ENCODE results near the gene SEC16A.

The SEC16A gene, protein sequence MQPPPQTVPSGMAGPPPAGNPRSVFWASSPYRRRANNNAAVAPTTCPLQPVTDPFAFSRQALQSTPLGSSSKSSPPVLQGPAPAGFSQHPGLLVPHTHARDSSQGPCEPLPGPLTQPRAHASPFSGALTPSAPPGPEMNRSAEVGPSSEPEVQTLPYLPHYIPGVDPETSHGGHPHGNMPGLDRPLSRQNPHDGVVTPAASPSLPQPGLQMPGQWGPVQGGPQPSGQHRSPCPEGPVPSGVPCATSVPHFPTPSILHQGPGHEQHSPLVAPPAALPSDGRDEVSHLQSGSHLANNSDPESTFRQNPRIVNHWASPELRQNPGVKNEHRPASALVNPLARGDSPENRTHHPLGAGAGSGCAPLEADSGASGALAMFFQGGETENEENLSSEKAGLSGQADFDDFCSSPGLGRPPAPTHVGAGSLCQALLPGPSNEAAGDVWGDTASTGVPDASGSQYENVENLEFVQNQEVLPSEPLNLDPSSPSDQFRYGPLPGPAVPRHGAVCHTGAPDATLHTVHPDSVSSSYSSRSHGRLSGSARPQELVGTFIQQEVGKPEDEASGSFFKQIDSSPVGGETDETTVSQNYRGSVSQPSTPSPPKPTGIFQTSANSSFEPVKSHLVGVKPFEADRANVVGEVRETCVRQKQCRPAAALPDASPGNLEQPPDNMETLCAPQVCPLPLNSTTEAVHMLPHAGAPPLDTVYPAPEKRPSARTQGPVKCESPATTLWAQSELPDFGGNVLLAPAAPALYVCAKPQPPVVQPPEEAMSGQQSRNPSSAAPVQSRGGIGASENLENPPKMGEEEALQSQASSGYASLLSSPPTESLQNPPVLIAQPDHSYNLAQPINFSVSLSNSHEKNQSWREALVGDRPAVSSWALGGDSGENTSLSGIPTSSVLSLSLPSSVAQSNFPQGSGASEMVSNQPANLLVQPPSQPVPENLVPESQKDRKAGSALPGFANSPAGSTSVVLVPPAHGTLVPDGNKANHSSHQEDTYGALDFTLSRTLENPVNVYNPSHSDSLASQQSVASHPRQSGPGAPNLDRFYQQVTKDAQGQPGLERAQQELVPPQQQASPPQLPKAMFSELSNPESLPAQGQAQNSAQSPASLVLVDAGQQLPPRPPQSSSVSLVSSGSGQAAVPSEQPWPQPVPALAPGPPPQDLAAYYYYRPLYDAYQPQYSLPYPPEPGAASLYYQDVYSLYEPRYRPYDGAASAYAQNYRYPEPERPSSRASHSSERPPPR (N-terminal part only)

GRCh38 chr9:136482793-136483588 is at the start of gene SEC16A:
TSS of gene SEC16A (minus strand) at chr9:136483040. CDS start at chr9:136477615, 5,425 bp downstream.
- DNase-seq (ENCODE audit: low read depth), result peak; percentile 98

DNA sequence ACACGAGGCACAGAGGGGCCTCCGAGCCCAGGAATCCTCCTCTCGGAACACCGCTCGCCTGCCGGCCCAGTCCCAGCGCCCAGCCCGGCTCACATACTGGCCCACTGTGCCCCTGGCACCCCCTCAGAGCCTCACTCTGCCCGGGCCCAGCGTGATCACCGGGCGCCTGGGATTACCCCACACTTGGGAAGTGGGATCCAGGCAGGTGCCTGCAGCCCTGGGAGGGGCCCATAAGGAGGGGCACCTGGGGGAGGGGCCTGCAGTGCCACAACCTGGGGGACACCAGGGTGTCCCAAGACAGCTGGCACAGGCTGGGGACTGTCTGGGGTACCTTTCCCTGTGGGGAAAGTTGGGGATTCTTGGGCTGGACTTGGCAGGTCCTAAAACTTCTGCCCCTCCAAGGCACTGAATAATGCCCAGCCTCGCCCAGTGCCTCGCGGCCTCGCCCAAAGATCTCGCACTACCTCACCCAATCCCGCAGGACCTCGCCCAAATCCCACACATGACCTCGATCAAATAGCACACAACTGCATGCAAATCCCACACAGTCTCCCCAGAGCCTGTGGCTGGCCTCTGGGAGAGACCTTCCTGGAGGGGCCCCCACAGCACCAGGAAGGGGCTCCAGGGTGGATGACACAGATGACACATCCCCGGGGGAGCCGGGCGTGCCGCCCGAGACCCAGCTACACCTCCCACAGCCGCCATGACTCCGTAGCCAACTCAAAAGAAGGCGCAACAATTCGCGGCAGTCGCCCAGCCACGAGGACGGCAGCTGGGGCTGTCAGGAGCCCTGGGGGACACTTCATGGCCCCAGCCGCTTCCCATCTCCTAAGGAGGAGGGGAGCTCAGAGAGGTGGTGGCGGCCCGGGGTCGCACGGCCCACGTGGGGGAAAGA is 49.3 kb upstream of the SEC16A start:
- DNase-seq (ENCODE audit: low read depth), result no peak

GRCh38 chr9:136531186-136531903 is 48.5 kb upstream of the SEC16A start:
- no peak for DNase-seq (ENCODE audit: low read depth)

- no peak for DNase-seq (ENCODE audit: low read depth)
Measured at GRCh38 chr9:136530461-136531089, 47.7 kb upstream of the SEC16A start.

GRCh38 chr9:136529516-136530460 is 46.9 kb upstream of the SEC16A start:
- DNase-seq (ENCODE audit: low read depth), result no peak

- no peak for DNase-seq (ENCODE audit: low read depth)
Measured at GRCh38 chr9:136528716-136529341, 46.0 kb upstream of the SEC16A start.

- peak; percentile 31 for DNase-seq (ENCODE audit: low read depth)
Measured at GRCh38 chr9:136527721-136528710, 45.2 kb upstream of the SEC16A start.

DNA sequence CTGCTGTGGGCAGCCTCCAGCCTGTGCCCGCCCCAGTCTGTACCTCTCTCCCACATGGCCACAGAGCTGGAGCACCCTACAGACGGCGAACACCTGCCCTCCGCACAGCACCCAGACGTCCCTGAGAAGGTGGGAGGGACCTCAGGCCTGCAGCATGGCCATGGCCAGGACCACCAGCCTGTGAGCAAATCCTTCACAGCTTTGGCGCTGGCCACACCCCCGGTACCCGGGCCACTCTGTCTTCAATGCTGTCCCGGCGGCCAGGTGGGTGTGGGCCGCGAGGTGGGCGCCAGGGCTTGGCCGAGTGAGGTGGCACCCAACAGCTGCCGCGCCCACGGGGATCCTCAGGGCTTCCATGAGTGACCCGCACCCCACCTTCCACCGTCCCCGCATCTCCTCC is 44.3 kb upstream of the SEC16A start:
- no peak for DNase-seq (ENCODE audit: low read depth)

GRCh38 chr9:136526625-136527066 is 43.8 kb upstream of the SEC16A start:
- no peak for DNase-seq (ENCODE audit: low read depth)

- no peak for DNase-seq (ENCODE audit: low read depth)
Measured at GRCh38 chr9:136525841-136526499, 43.1 kb upstream of the SEC16A start.

- DNase-seq (ENCODE audit: low read depth), result no peak
Measured at GRCh38 chr9:136525207-136525606, 42.4 kb upstream of the SEC16A start.

- DNase-seq (ENCODE audit: low read depth), result no peak
Measured at GRCh38 chr9:136522314-136523237, 39.7 kb upstream of the SEC16A start.

- DNase-seq (ENCODE audit: low read depth), result no peak
Measured at GRCh38 chr9:136521537-136521936, 38.7 kb upstream of the SEC16A start.

DNA sequence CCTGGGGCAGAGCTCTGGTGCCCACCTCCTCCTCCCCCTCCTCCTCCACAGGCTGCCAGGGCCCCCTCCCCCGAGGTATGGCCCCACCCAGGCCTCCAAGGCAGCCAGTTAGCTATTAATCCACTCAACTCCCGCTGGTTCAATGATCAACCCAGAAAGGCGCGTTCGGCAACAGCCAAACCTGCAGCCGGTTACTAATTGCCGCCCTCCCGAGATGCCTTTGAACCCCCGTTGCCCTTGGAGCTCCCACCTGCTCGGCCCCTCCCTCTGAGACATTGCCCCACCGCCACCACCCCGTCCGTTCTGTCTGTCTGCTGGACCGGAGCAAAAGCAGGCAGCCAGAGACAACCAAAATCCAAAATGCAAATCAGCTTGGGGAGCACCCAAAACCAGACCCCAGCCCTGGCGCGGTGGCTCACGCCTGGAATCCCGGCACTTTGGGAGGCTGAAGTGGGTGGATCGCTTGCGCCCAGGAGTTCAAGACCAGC is 37.3 kb upstream of the SEC16A start:
- DNase-seq (ENCODE audit: low read depth), result no peak
